Erythroblast (primary cell): Measurements from ENCODE around the gene TERF2IP.

Source experiments
- GATA1 ChIP-seq: IDR thresholded peaks from 2 replicates; pipeline ENCODE4 v1.6.1; 2011; ENCODE audit warnings: low read depth, mild to moderate bottlenecking, control low read depth, low read length, moderate library complexity
- POLR2A ChIP-seq: IDR thresholded peaks from 2 replicates; pipeline ENCODE4 v1.6.1; 2011; ENCODE audit warnings: mild to moderate bottlenecking, low read length

DNA sequence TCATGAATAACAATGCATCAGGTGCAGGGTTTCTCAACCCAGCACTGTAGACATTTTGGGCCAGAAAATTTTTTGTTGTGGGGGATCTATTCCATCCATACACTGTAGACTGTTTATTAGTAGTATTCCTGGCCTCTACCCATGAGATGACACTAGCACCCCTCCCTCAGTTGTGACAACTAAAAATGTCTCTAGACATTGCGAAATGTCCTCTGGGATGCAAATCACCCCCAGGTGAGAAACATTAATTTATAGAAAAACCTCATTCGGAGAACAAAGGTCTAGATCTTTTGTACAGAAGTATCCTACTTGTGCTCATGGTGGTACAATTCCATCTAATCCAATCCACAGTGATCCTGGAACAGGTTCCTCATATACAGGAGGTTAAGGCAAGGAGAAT is 28.8 kb upstream of the TERF2IP start:
- TF ChIP-seq POLR2A (no peak), GATA1 (no peak)
